MM.1S (cell line): ENCODE measurements around the gene NFIX.
A peak's percentile ranks its signal among the peaks of the same experiment; 100 is the strongest.

Source experiments
- DNase-seq: peaks from one replicate; pipeline ENCODE4 v3.0.0-alpha.2; 2015
- H2AFZ ChIP-seq: fragments of 300-600 bp; sonication (generic); 2 replicates; pipeline ENCODE4 v1.6.0; 2016; ENCODE audit warnings: antibody characterized with exemption, low read length
- H3F3A ChIP-seq: fragments of 300-600 bp; sonication (generic); 2 replicates; pipeline ENCODE4 v1.6.1; 2016; ENCODE audit warnings: mild to moderate bottlenecking, antibody characterized with exemption, low read length, moderate library complexity, mixed read lengths; ENCODE audit not compliant: insufficient read depth
- H3K27ac ChIP-seq: fragments of 300-600 bp; sonication (generic); 2 replicates; pipeline ENCODE4 v1.5.1; 2016; ENCODE audit warnings: mild to moderate bottlenecking, low read length
- H3K27me3 ChIP-seq: fragments of 300-600 bp; sonication (generic); replicated peaks from 2 replicates; pipeline ENCODE4 v1.6.0; 2016; ENCODE audit warnings: low read length; ENCODE audit not compliant: insufficient read depth
- H3K36me3 ChIP-seq: fragments of 300-600 bp; sonication (generic); replicated peaks from 2 replicates; pipeline ENCODE4 v1.6.1; 2016; ENCODE audit warnings: mild to moderate bottlenecking, low read length, mixed read lengths; ENCODE audit not compliant: insufficient read depth
- H3K4me1 ChIP-seq: fragments of 300-600 bp; sonication (generic); 2 replicates; pipeline ENCODE4 v1.6.1; 2016; ENCODE audit warnings: low read length, mixed read lengths
- H3K4me2 ChIP-seq: fragments of 300-600 bp; sonication (generic); 2 replicates; pipeline ENCODE4 v1.6.0; 2016; ENCODE audit warnings: low read depth, low read length
- H3K4me3 ChIP-seq: fragments of 300-600 bp; sonication (generic); 2 replicates; pipeline ENCODE4 v1.5.1; 2016; ENCODE audit warnings: low read length, mixed read lengths
- H3K79me2 ChIP-seq: fragments of 300-600 bp; sonication (generic); 2 replicates; pipeline ENCODE4 v1.6.1; 2016; ENCODE audit warnings: mixed run types, low read length, mixed read lengths
- H3K9ac ChIP-seq: fragments of 300-600 bp; sonication (generic); 2 replicates; pipeline ENCODE4 v1.6.1; 2016; ENCODE audit warnings: low read length, mixed read lengths
- H3K9me2 ChIP-seq: fragments of 300-600 bp; sonication (generic); replicated peaks from 2 replicates; pipeline ENCODE4 v1.6.1; 2016; ENCODE audit warnings: mild to moderate bottlenecking, low read length, mixed read lengths; ENCODE audit not compliant: insufficient read depth
- H3K9me3 ChIP-seq: fragments of 300-600 bp; sonication (generic); replicated peaks from 2 replicates; pipeline ENCODE4 v1.6.1; 2016; ENCODE audit warnings: mild to moderate bottlenecking, low read length, mixed read lengths; ENCODE audit not compliant: insufficient read depth
- H4K20me1 ChIP-seq: fragments of 300-600 bp; sonication (generic); 2 replicates; pipeline ENCODE4 v1.6.1; 2016; ENCODE audit warnings: mild to moderate bottlenecking, low read length, moderate library complexity, mixed read lengths; ENCODE audit not compliant: insufficient read depth
- EZH2 ChIP-seq: fragments of 300-600 bp; sonication (generic); optimal IDR thresholded peaks from 2 replicates; pipeline ENCODE3; 2017; ENCODE audit warnings: low read depth, mild to moderate bottlenecking, antibody characterized with exemption, low read length, mixed read lengths
- EZH2phosphoT487 ChIP-seq: fragments of 300-600 bp; sonication (generic); IDR thresholded peaks from 2 replicates; pipeline ENCODE4 v1.6.1; 2018; ENCODE audit warnings: antibody characterized with exemption, low read length
- TF ChIP-seq, protein P1 (sequence below): fragments of 300-600 bp; sonication (generic); IDR thresholded peaks from 2 replicates; pipeline ENCODE4 v1.5.1; 2016; ENCODE audit warnings: antibody characterized with exemption, low read length, mixed read lengths

The NFIX gene

DNA sequence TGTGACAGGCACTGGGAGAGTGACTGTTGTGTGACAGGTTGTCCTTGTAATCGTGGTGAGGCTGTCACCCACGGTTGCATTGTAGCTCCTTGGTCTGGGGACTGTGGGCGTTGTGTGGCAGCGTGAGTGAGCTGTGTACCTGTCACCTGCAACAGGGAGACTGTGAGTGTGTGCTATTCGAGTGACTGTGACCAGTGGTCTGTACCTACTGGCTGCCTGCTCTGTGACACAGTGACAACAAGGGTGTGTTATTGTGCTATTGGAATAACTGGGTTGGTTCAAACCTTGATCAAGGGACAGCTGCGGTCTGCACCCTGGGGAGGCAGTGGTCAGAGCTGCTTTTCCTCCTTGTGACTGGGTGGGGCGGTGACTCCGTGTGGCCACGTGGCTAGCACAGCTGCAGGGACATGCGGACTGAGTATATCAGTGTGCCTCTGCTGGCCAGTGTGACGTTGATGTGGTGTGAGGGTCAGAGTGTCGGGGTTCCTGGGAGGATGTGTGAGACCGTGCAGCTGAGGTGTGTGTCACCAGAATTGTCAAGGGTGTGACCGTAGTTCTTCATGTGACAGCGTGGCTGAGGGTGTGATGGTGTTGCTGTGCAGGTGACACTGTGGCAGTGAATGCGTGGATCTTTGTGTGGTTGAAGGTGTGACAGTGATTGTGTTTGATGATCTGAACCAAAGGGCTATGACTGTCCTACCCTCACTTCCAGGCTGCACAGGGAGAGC lies 10.1 kb upstream of the NFIX start:
- H2AFZ ChIP-seq, result no peak overlapping the region
- H3K4me3 ChIP-seq, result no peak overlapping the region
- no peaks in the 10 kb centered on the region for H3K9me2 ChIP-seq
- TF ChIP-seq, protein P1, sequence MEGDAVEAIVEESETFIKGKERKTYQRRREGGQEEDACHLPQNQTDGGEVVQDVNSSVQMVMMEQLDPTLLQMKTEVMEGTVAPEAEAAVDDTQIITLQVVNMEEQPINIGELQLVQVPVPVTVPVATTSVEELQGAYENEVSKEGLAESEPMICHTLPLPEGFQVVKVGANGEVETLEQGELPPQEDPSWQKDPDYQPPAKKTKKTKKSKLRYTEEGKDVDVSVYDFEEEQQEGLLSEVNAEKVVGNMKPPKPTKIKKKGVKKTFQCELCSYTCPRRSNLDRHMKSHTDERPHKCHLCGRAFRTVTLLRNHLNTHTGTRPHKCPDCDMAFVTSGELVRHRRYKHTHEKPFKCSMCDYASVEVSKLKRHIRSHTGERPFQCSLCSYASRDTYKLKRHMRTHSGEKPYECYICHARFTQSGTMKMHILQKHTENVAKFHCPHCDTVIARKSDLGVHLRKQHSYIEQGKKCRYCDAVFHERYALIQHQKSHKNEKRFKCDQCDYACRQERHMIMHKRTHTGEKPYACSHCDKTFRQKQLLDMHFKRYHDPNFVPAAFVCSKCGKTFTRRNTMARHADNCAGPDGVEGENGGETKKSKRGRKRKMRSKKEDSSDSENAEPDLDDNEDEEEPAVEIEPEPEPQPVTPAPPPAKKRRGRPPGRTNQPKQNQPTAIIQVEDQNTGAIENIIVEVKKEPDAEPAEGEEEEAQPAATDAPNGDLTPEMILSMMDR, result no peak
- TF ChIP-seq EZH2phosphoT487, result no peak
- no peak for TF ChIP-seq EZH2
- H3K4me1 ChIP-seq, result peaks cover 33% of the 10 kb centered on the region
- H3K9me3 ChIP-seq, result no peaks in the 10 kb centered on the region
- no peak overlapping the region for H3K9ac ChIP-seq
- H4K20me1 ChIP-seq, result no peaks in the 10 kb centered on the region
- H3K27me3 ChIP-seq, result peaks cover 27% of the 10 kb centered on the region
- no peak overlapping the region for H3K27ac ChIP-seq
- H3K79me2 ChIP-seq, result no peaks in the 10 kb centered on the region
- H3K36me3 ChIP-seq, result no peaks in the 10 kb centered on the region
- no peaks in the 10 kb centered on the region for H3F3A ChIP-seq
- DNase-seq, result peak; percentile 51
- peak overlapping the region; percentile 27 for H3K4me2 ChIP-seq

DNA sequence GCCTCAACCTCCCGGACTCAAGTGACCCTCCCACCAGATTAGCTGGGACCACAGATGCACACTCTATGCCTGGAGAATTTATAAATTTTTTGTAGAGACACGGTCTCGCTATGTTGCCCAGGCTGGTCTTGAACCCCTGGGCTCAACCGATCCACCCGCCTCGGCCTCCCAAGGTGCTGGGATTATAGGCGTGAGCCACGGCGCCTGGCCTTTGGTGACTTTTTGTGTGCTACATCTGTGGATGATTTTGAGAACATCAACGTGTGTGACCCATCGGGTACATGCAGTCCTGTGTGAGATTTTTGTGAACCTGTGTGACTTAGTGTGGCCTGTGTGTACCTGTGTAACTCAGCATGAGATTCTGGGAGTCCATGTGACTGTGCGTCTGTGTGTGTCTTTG lies 8.5 kb upstream of the NFIX start:
- no peaks in the 10 kb centered on the region for H3K79me2 ChIP-seq
- H3K9me3 ChIP-seq, result no peaks in the 10 kb centered on the region
- peaks cover 22% of the 10 kb centered on the region for H3K27me3 ChIP-seq
- H3K9me2 ChIP-seq, result no peaks in the 10 kb centered on the region
- H3K27ac ChIP-seq, result no peak overlapping the region
- H3K4me2 ChIP-seq, result no peak overlapping the region
- DNase-seq, result no peak
- TF ChIP-seq EZH2phosphoT487 (no peak), EZH2 (no peak)
- TF ChIP-seq, protein P1, result no peak
- H2AFZ ChIP-seq, result no peak overlapping the region
- H4K20me1 ChIP-seq, result no peaks in the 10 kb centered on the region
- no peak overlapping the region for H3K9ac ChIP-seq
- H3K4me3 ChIP-seq, result no peak overlapping the region
- H3K36me3 ChIP-seq, result no peaks in the 10 kb centered on the region
- H3F3A ChIP-seq, result no peaks in the 10 kb centered on the region
- H3K4me1 ChIP-seq, result peaks cover 33% of the 10 kb centered on the region

DNA sequence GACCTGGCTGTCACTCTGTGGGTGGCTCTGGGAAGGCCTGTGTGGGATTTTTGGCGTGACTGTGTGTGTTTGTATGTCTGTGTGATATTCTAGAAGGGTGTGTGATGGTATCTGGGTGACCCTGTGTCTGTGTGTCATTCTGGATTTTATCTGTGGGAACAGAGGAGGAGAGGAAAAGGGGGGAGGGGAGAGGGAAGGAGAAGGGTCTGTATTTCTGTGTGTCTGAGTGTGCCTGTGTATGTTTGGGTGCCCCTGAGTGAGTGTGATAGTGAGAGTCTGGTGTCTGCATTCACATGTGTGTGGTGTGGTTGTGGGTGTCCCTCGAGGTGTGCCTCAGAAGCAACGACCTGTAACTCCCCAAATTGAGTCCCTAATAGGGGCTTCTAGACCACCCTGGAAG lies 8.1 kb upstream of the NFIX start:
- no peak overlapping the region for H3K9ac ChIP-seq
- H3K9me3 ChIP-seq, result no peaks in the 10 kb centered on the region
- peak overlapping the region; percentile 23; the same call in 1 of the 2 replicates for H3K4me2 ChIP-seq
- no peak overlapping the region for H3K4me3 ChIP-seq
- no peaks in the 10 kb centered on the region for H3K79me2 ChIP-seq
- H3K9me2 ChIP-seq, result no peaks in the 10 kb centered on the region
- H3K36me3 ChIP-seq, result no peaks in the 10 kb centered on the region
- no peak for DNase-seq
- TF ChIP-seq EZH2, result no peak
- no peak for TF ChIP-seq EZH2phosphoT487
- TF ChIP-seq, protein P1, result no peak
- H4K20me1 ChIP-seq, result no peaks in the 10 kb centered on the region
- no peaks in the 10 kb centered on the region for H3F3A ChIP-seq
- H3K27ac ChIP-seq, result peak overlapping the region; percentile 15; the same call in 1 of the 2 replicates
- H2AFZ ChIP-seq, result no peak overlapping the region
- peaks cover 18% of the 10 kb centered on the region for H3K27me3 ChIP-seq
- peaks cover 33% of the 10 kb centered on the region for H3K4me1 ChIP-seq
